Measurements from ENCODE around the gene KCNMA1. TPM values are rescaled to one million over a fixed set of nuclear protein-coding genes. Genes with fewer than 3 reads are reported as not detected.

KCNMA1 gene
- total RNA-seq, 4 donors from 2014 or later, result 4.6 to 10.5 (median 7.8) TPM

- 85% methylated on average over 6 of the region's 6 CpGs for WGBS
- no peak for DNase-seq (ENCODE audit: low spot score in 2 of 2)
- TF ChIP-seq POLR2A (IDR thresholded peaks at IDR 0.05) (no peak), POLR2AphosphoS5 (IDR thresholded peaks at IDR 0.05) (no peak), EP300 (IDR thresholded peaks at IDR 0.05) (no peak)
- TF ChIP-seq, protein P1, sequence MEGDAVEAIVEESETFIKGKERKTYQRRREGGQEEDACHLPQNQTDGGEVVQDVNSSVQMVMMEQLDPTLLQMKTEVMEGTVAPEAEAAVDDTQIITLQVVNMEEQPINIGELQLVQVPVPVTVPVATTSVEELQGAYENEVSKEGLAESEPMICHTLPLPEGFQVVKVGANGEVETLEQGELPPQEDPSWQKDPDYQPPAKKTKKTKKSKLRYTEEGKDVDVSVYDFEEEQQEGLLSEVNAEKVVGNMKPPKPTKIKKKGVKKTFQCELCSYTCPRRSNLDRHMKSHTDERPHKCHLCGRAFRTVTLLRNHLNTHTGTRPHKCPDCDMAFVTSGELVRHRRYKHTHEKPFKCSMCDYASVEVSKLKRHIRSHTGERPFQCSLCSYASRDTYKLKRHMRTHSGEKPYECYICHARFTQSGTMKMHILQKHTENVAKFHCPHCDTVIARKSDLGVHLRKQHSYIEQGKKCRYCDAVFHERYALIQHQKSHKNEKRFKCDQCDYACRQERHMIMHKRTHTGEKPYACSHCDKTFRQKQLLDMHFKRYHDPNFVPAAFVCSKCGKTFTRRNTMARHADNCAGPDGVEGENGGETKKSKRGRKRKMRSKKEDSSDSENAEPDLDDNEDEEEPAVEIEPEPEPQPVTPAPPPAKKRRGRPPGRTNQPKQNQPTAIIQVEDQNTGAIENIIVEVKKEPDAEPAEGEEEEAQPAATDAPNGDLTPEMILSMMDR (IDR thresholded peaks at IDR 0.05), result no peak
- Histone ChIP-seq H3K4me1 (no peaks in the 10 kb centered on the region), H3K27me3 (peaks cover 9% of the 10 kb centered on the region), H3K27ac (no peak overlapping the region), H3K9me3 (no peaks in the 10 kb centered on the region), H3K36me3 (no peaks in the 10 kb centered on the region), H3K4me3 (no peak overlapping the region)
Observed at GRCh38 chr10:77442699-77443189, 194.9 kb downstream of the KCNMA1 start.

DNA sequence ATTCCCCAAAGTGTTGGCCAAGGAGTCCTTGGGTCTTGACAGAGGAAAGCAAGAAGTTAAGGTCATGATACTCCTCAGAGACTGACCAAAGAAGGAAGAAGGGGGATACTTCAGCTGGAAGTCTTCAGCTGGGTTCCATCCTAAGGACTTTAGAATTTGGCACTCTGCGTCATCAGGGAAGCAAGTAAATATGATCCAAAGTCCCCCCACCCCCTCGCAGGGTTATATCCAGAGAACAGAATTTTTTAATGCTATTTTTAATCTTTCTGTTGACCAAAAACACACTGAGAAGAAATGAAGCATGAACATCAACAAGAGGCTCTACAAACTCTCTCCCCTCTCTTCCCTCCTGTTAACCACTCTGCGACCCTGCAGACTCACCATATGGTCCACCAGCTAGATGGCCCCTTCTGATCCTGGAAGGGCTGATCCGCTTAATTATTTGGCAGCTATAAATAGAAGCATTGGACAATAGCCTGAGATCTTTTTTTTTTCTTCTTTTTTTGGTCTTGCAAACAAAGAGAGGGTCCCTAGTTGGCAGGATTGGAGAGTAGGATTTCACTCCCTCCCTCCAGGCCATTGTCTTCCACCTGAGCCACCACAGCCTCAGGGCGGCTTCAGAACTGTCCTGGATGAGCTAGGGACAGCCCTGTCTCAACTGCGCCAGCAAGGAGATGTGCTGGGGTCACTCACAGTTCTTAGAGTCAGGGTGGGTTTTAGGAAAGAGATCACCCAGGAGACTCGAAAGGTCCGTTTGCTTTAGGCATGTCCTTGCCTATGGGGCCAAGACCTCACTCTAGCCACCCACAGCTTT, 196.0 kb downstream of the KCNMA1 start:
- no peaks in the 10 kb centered on the region for H3K4me1 ChIP-seq
- H3K27me3 ChIP-seq, result peaks cover 9% of the 10 kb centered on the region
- H3K9me3 ChIP-seq, result no peaks in the 10 kb centered on the region
- TF ChIP-seq EP300 (IDR thresholded peaks at IDR 0.05) (no peak), POLR2AphosphoS5 (IDR thresholded peaks at IDR 0.05) (no peak), POLR2A (IDR thresholded peaks at IDR 0.05) (no peak)
- TF ChIP-seq, protein P1 (IDR thresholded peaks at IDR 0.05), result no peak
- H3K4me3 ChIP-seq, result no peak overlapping the region
- WGBS, result 76% methylated on average over 8 of the region's 8 CpGs
- H3K27ac ChIP-seq, result no peak overlapping the region
- DNase-seq (ENCODE audit: low spot score in 2 of 2), result no peak
- no peaks in the 10 kb centered on the region for H3K36me3 ChIP-seq

DNA sequence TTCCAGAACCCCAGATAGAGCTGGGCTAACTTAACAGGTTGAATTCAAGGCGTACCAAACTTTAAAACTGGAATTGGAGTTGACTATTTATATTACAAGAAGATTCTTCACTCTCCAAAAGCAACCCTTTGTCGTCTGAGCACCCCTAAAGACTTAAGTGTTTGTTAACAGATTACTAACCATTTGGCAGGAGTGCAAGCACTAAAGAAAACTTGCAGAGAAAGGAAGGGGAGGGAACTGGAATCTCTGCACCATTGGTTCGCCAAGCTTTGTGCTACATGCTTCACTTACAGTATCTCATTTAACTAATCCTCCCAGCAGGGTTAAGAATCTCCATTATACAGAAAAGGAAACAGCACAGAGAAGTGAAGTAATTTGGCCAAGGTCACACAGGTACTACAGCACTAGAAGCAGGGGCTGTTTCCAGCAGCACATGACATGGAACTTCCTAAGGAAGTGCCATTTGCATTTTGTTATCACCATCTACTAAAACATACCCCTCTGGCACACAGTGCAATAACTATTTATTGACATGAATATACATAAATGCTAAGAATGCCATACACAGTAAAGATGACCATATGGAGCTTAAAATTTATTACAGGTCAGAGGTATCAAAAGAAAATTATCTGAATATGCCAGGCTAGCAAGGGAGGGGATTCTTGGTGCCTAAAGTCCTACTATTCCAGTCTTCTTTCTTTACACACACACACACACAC, 201.2 kb downstream of the KCNMA1 start:
- Histone ChIP-seq H3K27ac (no peak overlapping the region), H3K27me3 (no peaks in the 10 kb centered on the region), H3K9me3 (no peaks in the 10 kb centered on the region), H3K4me1 (no peaks in the 10 kb centered on the region), H3K36me3 (no peaks in the 10 kb centered on the region), H3K4me3 (no peak overlapping the region)
- no peak for DNase-seq (ENCODE audit: low spot score in 2 of 2)
- TF ChIP-seq, protein P1 (IDR thresholded peaks at IDR 0.05), result no peak
- TF ChIP-seq POLR2AphosphoS5 (IDR thresholded peaks at IDR 0.05), result no peak
- TF ChIP-seq EP300 (IDR thresholded peaks at IDR 0.05), result no peak
- no peak for TF ChIP-seq POLR2A (IDR thresholded peaks at IDR 0.05)
- WGBS, result 80% methylated on average over 3 of the region's 3 CpGs

DNA sequence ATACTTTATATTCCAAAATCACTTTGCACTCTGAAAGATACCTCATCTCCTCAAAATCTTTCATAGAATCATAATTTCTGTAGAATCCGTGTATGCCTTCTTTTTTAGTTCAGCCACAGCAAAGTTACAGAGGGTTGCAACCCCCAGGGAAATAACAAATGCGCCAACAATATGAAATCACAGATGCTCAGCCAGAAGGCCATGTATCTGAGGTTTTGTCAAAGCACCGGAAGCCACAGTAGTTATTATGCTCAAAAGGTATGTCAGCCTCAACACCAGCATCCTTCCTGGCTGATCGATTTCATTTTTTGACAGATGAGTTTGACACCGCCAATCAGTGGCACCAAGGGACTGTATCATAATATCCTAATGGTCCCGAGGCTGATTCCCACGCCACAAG, 204.1 kb downstream of the KCNMA1 start:
- Histone ChIP-seq H3K36me3 (no peaks in the 10 kb centered on the region), H3K4me3 (no peak overlapping the region), H3K27ac (no peak overlapping the region), H3K4me1 (no peaks in the 10 kb centered on the region), H3K27me3 (no peaks in the 10 kb centered on the region), H3K9me3 (no peaks in the 10 kb centered on the region)
- TF ChIP-seq POLR2AphosphoS5 (IDR thresholded peaks at IDR 0.05) (no peak), EP300 (IDR thresholded peaks at IDR 0.05) (no peak), POLR2A (IDR thresholded peaks at IDR 0.05) (no peak)
- TF ChIP-seq, protein P1 (IDR thresholded peaks at IDR 0.05), result no peak
- 86% methylated on average over 7 of the region's 7 CpGs for WGBS
- DNase-seq (ENCODE audit: low spot score in 2 of 2), result no peak
